ENCODE results near the gene ZNF814.
A peak's percentile ranks its signal among the peaks of the same experiment; 100 is the strongest.
"Not testable (repeated sequence)": the region's sequence is repeated elsewhere in the genome, so short reads cannot be mapped to it uniquely, and the experiment has no call there.

Gene ZNF814

DNA sequence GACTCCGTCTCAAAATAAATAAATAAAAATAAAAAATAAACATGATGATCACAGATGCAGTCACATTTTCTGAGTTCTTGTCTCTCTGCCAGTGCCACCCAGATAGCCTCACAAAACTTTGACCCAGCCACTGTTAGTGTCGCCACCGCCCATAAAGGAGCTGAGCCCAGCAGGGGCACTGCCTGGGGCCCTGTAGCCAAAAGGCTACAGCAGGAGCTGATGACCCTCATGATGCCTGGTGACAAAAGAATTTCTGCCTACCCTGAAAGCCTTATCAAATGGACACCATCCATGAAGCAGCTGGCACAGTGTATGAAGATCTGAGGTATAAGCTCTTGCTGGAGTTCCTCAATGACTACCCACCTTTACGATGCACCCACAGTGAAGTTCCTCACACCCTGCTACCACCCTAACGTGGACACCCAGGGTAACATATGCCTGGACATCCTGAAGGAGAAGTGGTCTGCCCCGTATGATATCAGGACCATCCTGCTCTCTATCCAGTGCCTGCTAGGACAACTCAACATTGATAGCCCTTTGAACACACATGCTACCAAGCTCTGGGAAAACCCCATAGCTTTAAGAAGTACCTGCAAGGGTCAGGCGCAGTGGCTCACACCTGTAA, 20.9 kb downstream of the ZNF814 start:
- Mint-ChIP-seq H3K27ac (no peak overlapping the region), H3K4me3 (no peak overlapping the region), H3K36me3 (ENCODE audit: low read depth) (peaks cover 98% of the 10 kb centered on the region), H3K4me1 (no peaks in the 10 kb centered on the region), H3K9me3 (peaks cover 68% of the 10 kb centered on the region), H3K27me3 (ENCODE audit: low read depth) (no peaks in the 10 kb centered on the region)
- TF ChIP-seq, protein P1, sequence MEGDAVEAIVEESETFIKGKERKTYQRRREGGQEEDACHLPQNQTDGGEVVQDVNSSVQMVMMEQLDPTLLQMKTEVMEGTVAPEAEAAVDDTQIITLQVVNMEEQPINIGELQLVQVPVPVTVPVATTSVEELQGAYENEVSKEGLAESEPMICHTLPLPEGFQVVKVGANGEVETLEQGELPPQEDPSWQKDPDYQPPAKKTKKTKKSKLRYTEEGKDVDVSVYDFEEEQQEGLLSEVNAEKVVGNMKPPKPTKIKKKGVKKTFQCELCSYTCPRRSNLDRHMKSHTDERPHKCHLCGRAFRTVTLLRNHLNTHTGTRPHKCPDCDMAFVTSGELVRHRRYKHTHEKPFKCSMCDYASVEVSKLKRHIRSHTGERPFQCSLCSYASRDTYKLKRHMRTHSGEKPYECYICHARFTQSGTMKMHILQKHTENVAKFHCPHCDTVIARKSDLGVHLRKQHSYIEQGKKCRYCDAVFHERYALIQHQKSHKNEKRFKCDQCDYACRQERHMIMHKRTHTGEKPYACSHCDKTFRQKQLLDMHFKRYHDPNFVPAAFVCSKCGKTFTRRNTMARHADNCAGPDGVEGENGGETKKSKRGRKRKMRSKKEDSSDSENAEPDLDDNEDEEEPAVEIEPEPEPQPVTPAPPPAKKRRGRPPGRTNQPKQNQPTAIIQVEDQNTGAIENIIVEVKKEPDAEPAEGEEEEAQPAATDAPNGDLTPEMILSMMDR (IDR thresholded peaks at IDR 0.05; ENCODE audit: unreplicated experiment in 3 of 3), result no peak

DNA sequence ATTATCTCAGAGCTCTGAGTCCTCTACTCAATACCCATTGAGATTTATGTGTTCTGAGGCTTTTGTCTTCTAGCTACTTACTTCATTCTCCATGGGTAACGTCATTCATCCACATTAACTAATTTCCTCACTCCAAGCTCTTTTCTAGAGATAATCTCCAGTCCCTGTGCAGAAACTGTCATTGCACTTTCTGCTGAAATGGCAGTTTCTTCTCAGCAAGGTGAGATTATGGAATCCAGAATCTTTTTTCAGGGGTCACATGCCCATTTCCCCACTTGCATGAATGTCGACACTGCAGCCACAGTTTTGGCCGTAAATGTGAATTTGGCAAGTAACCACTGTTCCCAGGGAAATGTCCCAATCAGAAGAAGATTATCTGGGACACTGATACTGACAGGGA, 26.5 kb downstream of the ZNF814 start:
- not testable (repeated sequence) for H3K27ac Mint-ChIP-seq; H3K4me1 Mint-ChIP-seq; H3K27me3 Mint-ChIP-seq (ENCODE audit: low read depth); H3K4me3 Mint-ChIP-seq
- peaks cover 96% of the 10 kb centered on the region for H3K36me3 Mint-ChIP-seq (ENCODE audit: low read depth)
- H3K9me3 Mint-ChIP-seq, result peaks cover 61% of the 10 kb centered on the region

DNA sequence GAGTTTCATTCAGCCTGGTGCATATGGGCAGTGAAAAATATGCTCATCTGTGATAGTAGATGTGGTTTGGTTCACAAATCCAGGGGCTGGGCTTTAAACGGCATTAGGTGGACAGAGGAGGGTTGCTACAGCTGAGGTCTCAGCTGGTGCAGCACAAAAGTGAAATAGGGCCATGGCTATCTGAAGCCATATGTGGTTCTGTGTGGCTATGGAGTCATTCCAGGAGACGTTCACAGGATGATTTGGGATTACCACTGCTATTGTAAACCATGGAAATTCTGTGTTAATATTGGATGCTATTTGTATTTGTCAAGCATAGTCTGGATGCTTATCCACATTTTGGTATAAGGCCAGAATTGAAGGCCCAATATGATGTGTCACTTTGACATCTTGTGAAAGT, 34.7 kb downstream of the ZNF814 start:
- not testable (repeated sequence) for H3K27ac Mint-ChIP-seq; H3K27me3 Mint-ChIP-seq (ENCODE audit: low read depth); H3K4me3 Mint-ChIP-seq
- Mint-ChIP-seq H3K36me3 (ENCODE audit: low read depth) (peaks cover 81% of the 10 kb centered on the region), H3K9me3 (peaks cover 41% of the 10 kb centered on the region), H3K4me1 (peaks cover 20% of the 10 kb centered on the region)

GRCh38 chr19:57851812-57852603, 36.8 kb downstream of the ZNF814 start:
- peaks cover 63% of the 10 kb centered on the region for H3K36me3 Mint-ChIP-seq (ENCODE audit: low read depth)
- H3K4me3 Mint-ChIP-seq, result peak overlapping the region; percentile 17 to 99 (median 92)
- H3K27me3 Mint-ChIP-seq (ENCODE audit: low read depth), result not testable (repeated sequence)
- peaks cover 30% of the 10 kb centered on the region for H3K9me3 Mint-ChIP-seq
- H3K4me1 Mint-ChIP-seq, result peaks cover 20% of the 10 kb centered on the region
- peak overlapping the region in 2 of 3 experiments; percentile 82 to 97 for H3K27ac Mint-ChIP-seq

DNA sequence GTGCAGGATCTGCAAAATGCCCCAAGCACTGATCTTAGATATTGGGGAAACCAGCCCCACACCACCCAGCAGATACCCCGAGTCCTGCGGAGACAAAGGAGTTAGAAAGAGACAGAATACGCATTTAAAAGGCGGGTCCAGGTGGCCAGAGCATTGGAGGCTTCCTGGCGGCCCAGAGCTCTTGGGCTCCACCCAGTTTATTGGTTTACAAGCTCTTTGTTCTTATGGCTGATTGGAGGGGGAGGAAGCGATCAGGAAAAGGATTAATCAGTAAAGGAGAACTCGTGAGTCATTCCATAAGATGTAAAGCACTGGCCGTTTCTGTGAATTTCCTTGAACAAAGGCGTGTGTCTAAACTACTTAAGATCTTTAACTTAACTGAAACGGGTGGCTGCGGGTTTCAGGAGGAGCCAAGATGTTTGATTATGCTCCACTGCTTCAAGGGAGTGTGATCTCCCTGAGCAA, 38.3 kb downstream of the ZNF814 start:
- H3K4me1 Mint-ChIP-seq, result peaks cover 20% of the 10 kb centered on the region
- no peaks in the 10 kb centered on the region for H3K27me3 Mint-ChIP-seq (ENCODE audit: low read depth)
- TF ChIP-seq, protein P1 (IDR thresholded peaks at IDR 0.05; ENCODE audit: unreplicated experiment in 3 of 3), result no peak
- peak overlapping the region; percentile 90 to 99 (median 92) for H3K4me3 Mint-ChIP-seq
- peak overlapping the region; percentile 82 to 98 (median 97) for H3K27ac Mint-ChIP-seq
- H3K36me3 Mint-ChIP-seq (ENCODE audit: low read depth), result peaks cover 55% of the 10 kb centered on the region
- H3K9me3 Mint-ChIP-seq, result peaks cover 21% of the 10 kb centered on the region

DNA sequence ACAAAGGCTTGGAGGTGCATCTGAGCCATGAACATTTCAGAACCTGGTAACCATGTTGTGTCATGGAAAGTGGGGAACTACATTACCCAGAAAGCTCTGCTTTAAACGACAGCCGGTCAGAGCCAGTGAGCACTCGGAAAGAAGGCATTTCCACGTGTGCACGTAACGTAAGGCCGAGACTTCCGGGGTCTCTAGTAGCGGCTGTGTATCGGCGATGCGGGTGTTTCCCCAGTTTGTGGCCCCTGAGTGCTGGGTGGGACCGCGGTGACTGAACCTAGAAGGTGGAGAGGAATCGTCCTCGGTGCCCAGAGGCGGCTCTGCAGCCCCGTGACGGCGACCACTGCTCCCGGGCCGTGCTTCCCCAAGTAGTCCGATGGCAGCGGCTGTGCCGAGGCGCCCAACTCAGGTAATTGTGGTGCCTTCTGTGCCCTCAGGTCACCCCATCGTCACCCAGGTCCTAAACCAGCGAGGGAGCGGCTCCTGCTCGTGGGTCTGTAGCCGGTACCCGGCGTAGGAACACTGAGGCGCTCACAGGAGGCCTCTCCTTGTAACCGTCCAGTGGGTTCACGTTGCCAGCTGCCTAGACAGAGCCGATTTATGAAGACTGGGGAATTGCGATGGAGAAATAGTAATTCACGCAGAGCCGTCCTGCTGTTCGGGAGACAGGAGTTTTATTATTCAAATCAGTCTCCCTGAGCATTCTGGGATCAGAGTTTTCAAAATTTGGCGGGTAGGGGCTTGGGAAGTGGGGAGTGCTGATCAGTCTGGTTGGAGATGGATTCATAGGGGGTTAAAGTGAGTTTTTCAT, 39.0 kb downstream of the ZNF814 start, which contains the start of gene ZNF587:
TSS of gene ZNF587 (plus strand) at position 194 of the 808 bp plus-strand sequence. CDS start at position 374, 180 bp downstream.
- peak within 1 kb of the TSS; percentile 90 to 99 (median 92) for H3K4me3 Mint-ChIP-seq
- peaks cover 20% of the 10 kb centered on the region for H3K4me1 Mint-ChIP-seq
- peaks cover 16% of the 10 kb centered on the region for H3K9me3 Mint-ChIP-seq
- H3K27me3 Mint-ChIP-seq (ENCODE audit: low read depth), result not testable (repeated sequence)
- peak within 1 kb of the TSS; percentile 82 to 98 (median 97) for H3K27ac Mint-ChIP-seq
- peaks cover 54% of the 10 kb centered on the region for H3K36me3 Mint-ChIP-seq (ENCODE audit: low read depth)

DNA sequence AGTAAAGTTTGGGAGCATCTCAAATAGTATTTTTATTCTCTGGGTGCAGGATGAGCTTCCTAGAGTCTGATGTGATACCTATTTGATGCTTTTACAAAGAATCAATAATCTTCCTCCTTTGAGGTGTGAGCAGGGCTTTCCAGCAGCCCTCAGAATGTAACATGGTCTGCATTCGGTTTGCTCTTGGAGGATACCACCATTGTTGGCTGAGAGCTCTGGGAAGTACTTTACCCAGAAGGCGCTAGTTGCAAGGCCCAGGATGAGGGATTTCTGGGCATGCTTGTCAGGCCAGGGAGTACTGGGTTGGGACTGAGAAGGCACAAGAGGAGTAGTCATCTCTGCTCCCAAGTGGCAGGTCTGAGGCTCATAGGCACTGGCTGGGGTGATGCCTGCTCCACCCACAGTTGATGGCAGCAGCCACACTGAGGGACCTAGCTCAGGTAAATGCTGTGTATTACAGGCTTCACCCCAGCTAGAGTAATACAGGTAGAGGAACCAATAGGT, 39.6 kb downstream of the ZNF814 start:
- Mint-ChIP-seq H3K4me3 (peak overlapping the region; percentile 90 to 99 (median 92)), H3K4me1 (peaks cover 20% of the 10 kb centered on the region), H3K9me3 (peaks cover 16% of the 10 kb centered on the region), H3K36me3 (ENCODE audit: low read depth) (peaks cover 53% of the 10 kb centered on the region), H3K27ac (peak overlapping the region; percentile 82 to 98 (median 97))
- H3K27me3 Mint-ChIP-seq (ENCODE audit: low read depth), result not testable (repeated sequence)

DNA sequence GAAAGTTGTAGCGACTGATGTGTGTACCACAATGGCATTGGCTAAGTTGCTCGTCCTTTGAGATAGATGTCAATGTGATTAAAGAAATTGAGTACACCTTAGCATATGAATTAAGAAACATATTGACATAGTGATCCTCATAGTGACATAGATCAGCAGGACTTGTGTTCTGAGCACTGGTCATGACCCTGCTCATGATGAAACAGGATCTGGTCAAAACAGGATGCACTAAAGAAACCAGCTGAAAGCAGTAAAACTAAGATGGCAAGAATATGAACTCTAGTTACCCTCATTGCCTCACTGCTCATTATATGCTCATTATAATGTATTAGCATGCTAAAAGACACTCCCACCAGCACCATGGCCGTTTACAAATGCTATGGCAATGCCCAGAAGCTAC, 41.7 kb downstream of the ZNF814 start:
- not testable (repeated sequence) for H3K27me3 Mint-ChIP-seq (ENCODE audit: low read depth); H3K4me3 Mint-ChIP-seq; H3K9me3 Mint-ChIP-seq; H3K27ac Mint-ChIP-seq
- peaks cover 20% of the 10 kb centered on the region for H3K4me1 Mint-ChIP-seq
- H3K36me3 Mint-ChIP-seq (ENCODE audit: low read depth), result peaks cover 47% of the 10 kb centered on the region
